ENCODE measurements around the gene FBXW7. TPM values are rescaled to one million over a fixed set of nuclear protein-coding genes. Genes with fewer than 3 reads are reported as not detected.

Gene FBXW7
- 98.4 and 145 TPM in 2 replicates for total RNA-seq

GRCh38 chr4:152535903-152536544 lies at the start of gene FBXW7:
Gene FBXW7 (minus strand): TSS chr4:152536092. CDS start chr4:152411803, 124,289 bp downstream.

Other genes with a start within 250 kb of the FBXW7 start
- 23.6 and 30.8 TPM in 2 replicates for gene TMEM154, start 143.9 kb upstream of the FBXW7 start, total RNA-seq
- gene TIGD4, start 243.6 kb upstream of the FBXW7 start, total RNA-seq, result under 0.01 and 0.28 TPM in 2 replicates
- gene ARFIP1, start 243.9 kb upstream of the FBXW7 start, total RNA-seq, result 48.4 and 49.9 TPM in 2 replicates